GM19324 (cell line): ENCODE measurements around the gene CHRNA9.
A peak's percentile ranks its signal among the peaks of the same experiment; 100 is the strongest.
"Not testable (repeated sequence)": the region's sequence is repeated elsewhere in the genome, so short reads cannot be mapped to it uniquely, and the experiment has no call there.

Experiments used
- ATAC-seq: cut with Tn5 transposase; IDR thresholded peaks from one replicate; pipeline ENCODE4 v1.9.1; 2021; ENCODE audit warnings: mild to moderate bottlenecking, moderate library complexity; ENCODE audit not compliant: unreplicated experiment, low FRiP score

Gene CHRNA9

GRCh38 chr4:40334591-40335524 is at the start of gene CHRNA9:
CHRNA9 (plus strand) TSS chr4:40335333; CDS start chr4:40335468, 135 bp downstream.
- no peak for ATAC-seq

DNA sequence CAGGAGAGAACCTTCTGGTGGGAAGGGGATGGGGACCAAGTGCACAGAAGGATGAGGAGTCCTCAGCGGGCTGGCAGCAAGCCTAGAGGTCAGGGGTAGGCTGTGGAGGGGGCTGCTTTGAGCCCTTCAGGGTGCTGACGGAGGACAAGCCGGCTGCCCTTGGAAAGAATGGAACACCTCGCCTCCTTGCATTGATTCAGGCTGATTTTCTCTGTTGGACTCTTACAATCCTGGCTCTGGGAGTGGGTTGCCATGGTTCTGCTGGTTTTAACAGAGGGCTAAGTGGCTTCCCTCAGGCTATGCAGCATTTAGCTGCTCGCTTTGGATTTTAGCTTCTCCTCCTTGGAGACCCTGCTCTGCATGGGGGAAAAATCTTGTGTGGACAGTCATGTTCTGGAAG is 49.4 kb upstream of the CHRNA9 start:
- ATAC-seq, result no peak

GRCh38 chr4:40288566-40288965 is 46.6 kb upstream of the CHRNA9 start:
- ATAC-seq, result no peak

DNA sequence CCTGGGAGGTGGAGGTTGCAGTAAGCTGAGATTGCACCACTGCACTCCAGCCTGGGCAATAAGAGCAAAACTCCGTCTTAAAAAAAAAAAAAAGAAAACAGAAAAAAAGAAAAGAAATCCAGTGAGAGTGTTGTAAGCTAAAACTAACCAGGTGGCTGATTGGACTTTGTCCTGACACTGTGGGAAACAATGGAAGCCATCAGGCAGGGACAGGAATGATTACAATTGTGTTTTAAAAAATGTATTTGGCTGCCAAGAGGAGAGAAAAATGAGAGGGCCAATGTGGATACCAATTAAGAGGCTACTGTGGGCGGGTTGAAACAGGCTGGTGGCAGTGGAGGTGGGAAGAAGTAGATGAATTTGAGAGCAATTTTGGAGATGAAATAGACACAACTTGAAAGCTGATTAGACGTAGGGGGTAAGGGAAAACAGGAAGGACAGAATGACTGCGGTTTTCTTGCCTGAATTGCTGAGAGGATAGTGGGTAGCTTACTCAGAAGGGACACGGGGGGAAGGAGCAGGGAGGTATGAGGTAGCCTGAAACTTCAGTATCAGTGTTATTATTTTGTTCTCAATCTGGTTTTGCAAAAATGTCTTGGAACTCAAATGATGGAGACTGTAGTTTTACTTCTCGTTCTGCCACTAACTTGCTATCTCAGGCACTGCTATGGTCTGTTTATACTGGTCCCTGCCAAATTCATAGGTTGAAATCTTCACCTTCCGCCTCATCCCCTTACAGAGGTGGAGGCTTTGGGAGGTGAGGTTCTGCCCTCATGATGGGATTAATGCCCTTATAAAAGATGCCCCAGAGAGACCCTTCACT is 45.6 kb upstream of the CHRNA9 start:
- ATAC-seq, result no peak

DNA sequence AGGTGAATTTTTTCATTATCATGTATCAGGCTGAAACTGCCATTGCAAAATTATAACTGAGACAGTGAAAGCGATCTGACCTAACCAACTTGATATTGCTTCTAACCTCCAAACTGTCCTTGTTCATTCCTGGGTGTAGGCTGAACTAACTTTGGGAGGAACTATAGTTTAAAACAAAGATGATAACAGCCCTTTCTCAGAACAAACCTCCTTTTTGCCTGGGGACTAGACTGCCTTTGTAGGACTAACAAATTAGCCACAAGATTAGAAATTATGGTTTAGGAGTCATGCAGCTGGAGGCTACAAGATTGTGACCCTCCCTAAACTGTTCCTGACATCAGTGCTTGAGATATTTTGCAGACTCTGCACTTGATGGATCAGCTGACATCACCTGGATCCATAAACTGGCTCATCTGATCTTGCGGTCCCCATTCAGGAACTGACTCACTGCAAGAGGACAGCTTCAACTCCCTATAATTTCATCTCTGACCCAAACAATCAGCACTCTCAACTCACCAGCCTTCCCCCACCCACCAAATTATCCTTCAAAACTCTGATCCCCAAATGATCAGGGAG is 44.4 kb upstream of the CHRNA9 start:
- not testable (repeated sequence) for ATAC-seq

- ATAC-seq, result no peak
Measured at GRCh38 chr4:40292313-40292759, 42.8 kb upstream of the CHRNA9 start.

GRCh38 chr4:40294339-40294738 is 40.8 kb upstream of the CHRNA9 start:
- ATAC-seq, result no peak

DNA sequence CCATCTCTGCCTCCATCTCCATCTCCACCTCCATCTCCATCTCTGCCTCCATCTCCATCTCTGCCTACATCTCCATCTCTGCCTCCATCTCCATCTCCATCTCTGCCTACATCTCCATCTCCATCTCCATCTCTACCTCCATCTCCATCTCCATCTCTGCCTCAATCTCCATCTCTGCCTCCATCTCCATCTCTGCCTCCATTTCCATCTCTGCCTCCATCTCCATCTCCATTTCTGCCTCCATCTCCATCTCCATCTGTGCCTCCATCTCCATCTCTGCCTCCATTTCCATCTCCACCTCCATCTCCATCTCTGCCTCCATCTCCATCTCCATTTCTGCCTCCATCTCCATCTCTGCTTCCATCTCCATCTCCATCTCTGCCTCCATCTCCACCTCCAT is 40.1 kb upstream of the CHRNA9 start:
- not testable (repeated sequence) for ATAC-seq

GRCh38 chr4:40295572-40295971 is 39.6 kb upstream of the CHRNA9 start:
- no peak for ATAC-seq

- no peak for ATAC-seq
Measured at GRCh38 chr4:40299126-40299525, 36.0 kb upstream of the CHRNA9 start.

- ATAC-seq, result no peak
Measured at GRCh38 chr4:40299811-40300292, 35.3 kb upstream of the CHRNA9 start.

DNA sequence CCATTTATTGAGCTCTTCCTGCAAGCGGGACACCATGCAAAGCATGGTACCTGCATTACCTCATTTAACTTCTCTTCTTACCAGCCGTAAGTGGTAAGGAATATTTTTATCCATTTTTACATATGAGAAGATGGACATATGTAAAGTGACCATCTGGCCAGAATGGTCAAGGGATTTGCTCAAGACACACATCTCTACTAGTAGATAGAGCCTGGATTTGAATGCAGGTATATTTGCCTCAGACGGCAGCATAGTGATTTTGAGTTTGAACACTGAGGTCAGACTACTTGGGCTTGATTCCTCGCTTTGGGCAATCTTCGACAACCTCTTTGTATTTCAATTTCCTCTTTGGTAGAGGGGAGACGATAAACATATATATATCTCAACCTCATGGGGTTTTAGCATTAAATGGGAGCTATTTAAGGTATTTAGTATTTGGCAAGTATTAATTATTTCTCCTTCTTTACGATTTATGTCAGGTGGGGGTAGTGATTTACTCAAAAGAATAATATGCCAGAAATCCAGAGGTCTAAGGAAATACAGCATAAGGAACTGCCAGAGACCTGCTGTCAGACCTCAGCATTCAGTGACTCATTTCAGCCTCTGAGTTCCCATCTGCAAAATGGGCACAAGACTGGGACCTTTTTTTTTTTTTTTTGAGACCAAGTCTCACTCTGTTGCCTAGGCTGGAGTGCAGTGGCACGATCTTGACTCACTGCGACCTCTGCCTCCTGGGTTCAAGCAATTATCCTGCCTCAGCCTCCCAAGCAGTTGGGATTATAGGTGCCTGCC is 34.6 kb upstream of the CHRNA9 start:
- no peak for ATAC-seq

- peak; percentile 77 for ATAC-seq
Measured at GRCh38 chr4:40301603-40302002, 33.5 kb upstream of the CHRNA9 start.

- ATAC-seq, result no peak
Measured at GRCh38 chr4:40303751-40304150, 31.4 kb upstream of the CHRNA9 start.

GRCh38 chr4:40305328-40306170 is 29.6 kb upstream of the CHRNA9 start:
- ATAC-seq, result peak; percentile 34

DNA sequence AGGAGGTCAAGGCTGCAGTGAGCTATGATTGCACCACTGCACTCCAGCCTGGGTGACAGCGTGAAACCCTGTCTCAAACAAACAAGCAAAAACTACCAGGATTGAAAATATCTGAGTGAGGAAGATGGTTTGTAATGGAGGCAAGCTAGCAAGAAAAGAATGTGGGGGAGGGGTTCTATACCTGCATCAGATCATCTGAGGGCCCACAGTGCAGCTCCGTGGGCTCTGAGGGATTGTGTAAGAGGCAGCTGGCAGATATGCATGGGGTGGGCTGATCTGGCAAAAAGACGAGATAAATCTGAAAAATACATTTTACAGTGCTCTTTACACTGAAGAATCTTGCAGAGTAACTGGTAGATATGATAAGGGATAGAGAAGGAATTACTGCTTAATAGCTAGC is 28.9 kb upstream of the CHRNA9 start:
- no peak for ATAC-seq

GRCh38 chr4:40306976-40307375 is 28.2 kb upstream of the CHRNA9 start:
- ATAC-seq, result no peak

GRCh38 chr4:40307627-40308497 is 27.3 kb upstream of the CHRNA9 start:
- peak; percentile 37 for ATAC-seq
